Measurements from ENCODE around the gene TSPAN9. TPM values are rescaled to one million over a fixed set of nuclear protein-coding genes. Genes with fewer than 3 reads are reported as not detected.

Gene TSPAN9
- polyA plus RNA-seq, 1 donor (not counting 4 experiments of a cell fraction or from before 2014, with no cell fraction given) = 27.5 TPM

- Histone ChIP-seq H3K27ac (ENCODE audit: control insufficient read depth, insufficient read depth, low read length) (no peak overlapping the region), H4K20me1 (ENCODE audit: control insufficient read depth, extremely low read depth, insufficient read depth, low read length) (peaks cover 16% of the 10 kb centered on the region), H3K79me2 (ENCODE audit: control insufficient read depth, insufficient read depth, low read length) (no peaks in the 10 kb centered on the region), H3K9me3 (ENCODE audit: control insufficient read depth, low read depth, low read length) (no peaks in the 10 kb centered on the region), H3K36me3 (ENCODE audit: control insufficient read depth in 2 of 2, extremely low read depth in 1 of 2, insufficient read depth in 2 of 2, low read length in 2 of 2) (no peaks in the 10 kb centered on the region), H3K4me3 (ENCODE audit: control insufficient read depth in 2 of 3, extremely low read depth in 1 of 3, insufficient read depth in 2 of 3, low read depth in 1 of 3, low read length in 3 of 3) (no peak overlapping the region), H3K9ac (ENCODE audit: control insufficient read depth, extremely low read depth, insufficient read depth, low read length) (no peak overlapping the region), H2AFZ (ENCODE audit: control insufficient read depth, low read length) (no peak overlapping the region), H3K9me1 (ENCODE audit: control insufficient read depth, extremely low read depth, insufficient read depth, low read length) (no peaks in the 10 kb centered on the region), H3K27me3 (ENCODE audit: control insufficient read depth, extremely low read depth, insufficient read depth, low read length) (peaks cover 4% of the 10 kb centered on the region), H3K4me1 (ENCODE audit: control insufficient read depth, extremely low read depth, insufficient read depth, low read length) (peaks cover 9% of the 10 kb centered on the region), H3K4me2 (ENCODE audit: control insufficient read depth, extremely low read depth, insufficient read depth, low read depth, low read length) (no peak overlapping the region)
- FAIRE-seq (no peak), DNase-seq (ENCODE audit: low read depth, low spot score) (no peak)
- dilution Hi-C loops (cut with MboI; ENCODE audit: extremely low pct_ligation_motif_present, low sequenced_read_pairs) = no loop called here
- TF ChIP-seq CTCF (optimal IDR thresholded peaks at IDR 0.05 in 1 of 3, IDR thresholded peaks at IDR 0.05 in 1 of 3, conservative IDR thresholded peaks at IDR 0.05 in 1 of 3; ENCODE audit: extremely low read depth in 1 of 3, insufficient read depth in 2 of 3, low read length in 3 of 3) (no peak), EZH2 (IDR thresholded peaks at IDR 0.05; ENCODE audit: low read length) (no peak)
Observed at GRCh38 chr12:3196488-3196887, 119.3 kb downstream of the TSPAN9 start.

GRCh38 chr12:3197131-3197818 is 120.1 kb downstream of the TSPAN9 start:
- H3K4me3 ChIP-seq (ENCODE audit: control insufficient read depth in 2 of 3, extremely low read depth in 1 of 3, insufficient read depth in 2 of 3, low read depth in 1 of 3, low read length in 3 of 3) = no peak overlapping the region
- H3K27me3 ChIP-seq (ENCODE audit: control insufficient read depth, extremely low read depth, insufficient read depth, low read length) = peaks cover 4% of the 10 kb centered on the region
- FAIRE-seq (no peak), DNase-seq (ENCODE audit: low read depth, low spot score) (no peak)
- dilution Hi-C loops (cut with MboI; ENCODE audit: extremely low pct_ligation_motif_present, low sequenced_read_pairs) = no loop called here
- peaks cover 21% of the 10 kb centered on the region for H4K20me1 ChIP-seq (ENCODE audit: control insufficient read depth, extremely low read depth, insufficient read depth, low read length)
- H3K4me2 ChIP-seq (ENCODE audit: control insufficient read depth, extremely low read depth, insufficient read depth, low read depth, low read length) = no peak overlapping the region
- H3K79me2 ChIP-seq (ENCODE audit: control insufficient read depth, insufficient read depth, low read length) = no peaks in the 10 kb centered on the region
- TF ChIP-seq CTCF (optimal IDR thresholded peaks at IDR 0.05 in 1 of 3, IDR thresholded peaks at IDR 0.05 in 1 of 3, conservative IDR thresholded peaks at IDR 0.05 in 1 of 3; ENCODE audit: extremely low read depth in 1 of 3, insufficient read depth in 2 of 3, low read length in 3 of 3) (no peak), EZH2 (IDR thresholded peaks at IDR 0.05; ENCODE audit: low read length) (no peak)
- H3K36me3 ChIP-seq (ENCODE audit: control insufficient read depth in 2 of 2, extremely low read depth in 1 of 2, insufficient read depth in 2 of 2, low read length in 2 of 2) = peaks cover 0 to under 1% of the 10 kb centered on the region in 2 experiments
- peaks cover 9% of the 10 kb centered on the region for H3K4me1 ChIP-seq (ENCODE audit: control insufficient read depth, extremely low read depth, insufficient read depth, low read length)
- no peaks in the 10 kb centered on the region for H3K9me1 ChIP-seq (ENCODE audit: control insufficient read depth, extremely low read depth, insufficient read depth, low read length)
- H3K9ac ChIP-seq (ENCODE audit: control insufficient read depth, extremely low read depth, insufficient read depth, low read length) = no peak overlapping the region
- no peak overlapping the region for H3K27ac ChIP-seq (ENCODE audit: control insufficient read depth, insufficient read depth, low read length)
- H3K9me3 ChIP-seq (ENCODE audit: control insufficient read depth, low read depth, low read length) = no peaks in the 10 kb centered on the region
- H2AFZ ChIP-seq (ENCODE audit: control insufficient read depth, low read length) = no peak overlapping the region
